ENCODE results near the gene REPS2.
"Not testable (repeated sequence)": the region's sequence is repeated elsewhere in the genome, so short reads cannot be mapped to it uniquely, and the experiment has no call there.

DNA sequence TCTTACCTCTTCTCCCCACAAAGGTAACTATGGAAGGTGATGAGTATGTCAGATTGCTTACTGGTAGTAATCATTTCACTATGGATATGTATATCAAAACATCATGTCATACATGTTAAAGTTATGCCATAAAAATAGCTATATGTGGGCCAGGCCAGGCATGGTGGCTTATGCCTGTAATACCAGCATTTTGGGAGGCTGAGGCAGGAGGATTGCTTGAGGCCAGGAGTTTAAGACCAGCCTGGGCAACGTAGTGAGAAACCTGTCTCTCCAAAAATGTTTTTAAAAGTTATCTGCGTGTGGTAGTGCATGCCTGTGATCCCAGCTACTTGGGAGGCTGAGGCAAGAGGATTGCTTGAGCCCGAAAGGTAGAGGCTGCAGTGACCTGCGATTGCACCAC lies 16.2 kb downstream of the REPS2 start:
- not testable (repeated sequence) for TF ChIP-seq POLR2AphosphoS5, TAF1, POLR2A, SPI1 (IDR thresholded peaks at IDR 0.05; ENCODE audit: low read depth, low read length)

Data from GM12891 (cell line).